ENCODE data around the gene ASH1L.

Gene ASH1L

GRCh38 chr1:155285631-155286044 is 277.0 kb downstream of the ASH1L start:
- in situ Hi-C loops (cut with HindIII; ENCODE audit: low sequenced_read_pairs) = no loop called here

Measured in DLD1 (cell line).